ENCODE measurements around the gene SLC38A11. TPM values are rescaled to one million over a fixed set of nuclear protein-coding genes. Genes with fewer than 3 reads are reported as not detected.
A peak's percentile ranks its signal among the peaks of the same experiment; 100 is the strongest.

SLC38A11 gene
- total and polyA plus RNA-seq, 10 of the 15 experiments (the other 5 are each of a cell fraction or from before 2014, with no cell fraction given), result not detected

GRCh38 chr2:164992818-164993217, 37.5 kb upstream of the SLC38A11 start:
- Histone ChIP-seq H2AFZ (ENCODE audit: control insufficient read depth, low read depth, low read length) (no peak overlapping the region), H4K20me1 (ENCODE audit: control insufficient read depth, insufficient read depth) (no peaks in the 10 kb centered on the region), H3K9me3 (replicated peaks; ENCODE audit: control insufficient read depth, insufficient read depth, low read length) (no peaks in the 10 kb centered on the region), H3K4me1 (ENCODE audit: control insufficient read depth, insufficient read depth, low read length) (no peaks in the 10 kb centered on the region), H3K27me3 (replicated peaks in 1 of 2; ENCODE audit: control insufficient read depth in 2 of 2, insufficient read depth in 2 of 2, low read length in 1 of 2) (no peaks in the 10 kb centered on the region), H3K9ac (ENCODE audit: control insufficient read depth, insufficient read depth, low read length) (no peak overlapping the region), H3K36me3 (ENCODE audit: control insufficient read depth in 2 of 2, insufficient read depth in 2 of 2, low read length in 1 of 2) (no peaks in the 10 kb centered on the region), H3K27ac (ENCODE audit: control insufficient read depth, insufficient read depth) (no peak overlapping the region), H3K79me2 (ENCODE audit: control insufficient read depth, insufficient read depth, low read length) (no peaks in the 10 kb centered on the region), H3K4me2 (ENCODE audit: control insufficient read depth, insufficient read depth) (no peak overlapping the region), H3K4me3 (no peak overlapping the region)
- TF ChIP-seq SMC3 (IDR thresholded peaks at IDR 0.05; ENCODE audit: borderline replicate concordance, low read length), result peak; percentile 30; the same call in 1 of the 2 replicates
- TF ChIP-seq RUNX3 (IDR thresholded peaks at IDR 0.05; ENCODE audit: low read length), result no peak
- peak; percentile 40 to 44 (median 43); a peak in 5 of 6 replicates for TF ChIP-seq CTCF (IDR thresholded peaks at IDR 0.05 in 2 of 3, conservative IDR thresholded peaks at IDR 0.05 in 1 of 3; ENCODE audit: control insufficient read depth in 2 of 3, extremely low read depth in 1 of 3, insufficient read depth in 1 of 3, low read depth in 3 of 3, low read length in 3 of 3)
- no peak for TF ChIP-seq ZBTB33 (IDR thresholded peaks at IDR 0.05)
- no peak for TF ChIP-seq POLR2A (IDR thresholded peaks at IDR 0.05; ENCODE audit: low read depth, low read length)
- TF ChIP-seq POLR2AphosphoS2 (IDR thresholded peaks at IDR 0.05; ENCODE audit: low read depth, low read length), result no peak
- TF ChIP-seq E4F1 (IDR thresholded peaks at IDR 0.05; ENCODE audit: borderline replicate concordance, partially characterized antibody), result no peak
- no peak for TF ChIP-seq JUND (IDR thresholded peaks at IDR 0.05; ENCODE audit: low read depth, low read length)
- no peak for TF ChIP-seq CEBPZ (IDR thresholded peaks at IDR 0.05; ENCODE audit: low read depth, low read length)
- TF ChIP-seq POLR2AphosphoS5 (IDR thresholded peaks at IDR 0.05; ENCODE audit: low read length), result no peak
- TF ChIP-seq EGR1 (IDR thresholded peaks at IDR 0.05; ENCODE audit: borderline replicate concordance in 1 of 2, low read depth in 2 of 2, low read length in 2 of 2), result no peak
- TF ChIP-seq RAD21 (IDR thresholded peaks at IDR 0.05; ENCODE audit: insufficient read depth, low read depth, low read length), result peak; percentile 61
- TF ChIP-seq BACH1 (IDR thresholded peaks at IDR 0.05; ENCODE audit: borderline replicate concordance), result no peak
- ATAC-seq (peak; percentile 87), FAIRE-seq (peak; percentile 38), DNase-seq (ENCODE audit: low read depth, low spot score) (no peak)
- POLR2A ChIA-PET, result no interaction called here
- WGBS (ENCODE audit: insufficient coverage, insufficient replicate concordance, low lambda C conversion rate, missing lambda C conversion rate), result 1% methylated on average over 5 of the region's 5 CpGs
- SMC1A ChIA-PET (ENCODE audit: uncharacterized antibody, unreplicated experiment), result interaction anchor here (0.6 to 1.2 kb wide), 3 partner anchors 18 to 257 kb away, joined by 3 to 4 read pairs (median 3); no protein-coding TSS in a partner anchor
- intact Hi-C loops (cut with micrococcal nuclease; ENCODE audit: unreplicated experiment), result loop anchor here (2.0 to 10.0 kb wide), 4 partner anchors 212 to 1132 kb away; partner anchors contain the start of genes SCN1A and SCN3A
- in situ Hi-C loops (cut with MboI), result no loop called here
- RAD21 ChIA-PET (ENCODE audit: unreplicated experiment), result interaction anchor here (0.7 to 2.2 kb wide), 4 partner anchors 43 to 882 kb away, joined by 3 to 6 read pairs (median 4); partner anchors contain the start of gene SCN3A
- CTCF ChIA-PET, result interaction anchor here (0.8 to 4.4 kb wide), 12 partner anchors 9 to 1135 kb away, joined by 4 to 30 read pairs (median 5); partner anchors contain the start of genes SCN1A and SCN3A
- BruUV-seq (replicated peaks), result no TSS peak
